Measurements from ENCODE around the gene EGF. TPM values are rescaled to one million over a fixed set of nuclear protein-coding genes. Genes with fewer than 3 reads are reported as not detected.
"Not testable (repeated sequence)": the region's sequence is repeated elsewhere in the genome, so short reads cannot be mapped to it uniquely, and the experiment has no call there.

Gene EGF
- not detected for total RNA-seq

- H3K4me1 Mint-ChIP-seq = no peaks in the 10 kb centered on the region
- no peaks in the 10 kb centered on the region for H3K36me3 Mint-ChIP-seq
- no peaks in the 10 kb centered on the region for H3K9me3 Mint-ChIP-seq (ENCODE audit: low read depth)
- no peak for ATAC-seq
- H3K27me3 Mint-ChIP-seq = peaks cover 48% of the 10 kb centered on the region
- DNase-seq = no peak
- CTCF ChIA-PET = no interaction called here
- no peak within 1 kb of the TSS for H3K4me3 Mint-ChIP-seq
- H3K27ac Mint-ChIP-seq = no peak within 1 kb of the TSS
Measured at GRCh38 chr4:109912706-109913595, at the start of gene EGF. Gene EGF (plus strand): TSS chr4:109912883. CDS start chr4:109913336, 453 bp downstream.

- CTCF ChIA-PET = interaction anchor here (1.0 kb wide), 1 partner anchor 99 kb away, joined by 3 read pairs; no protein-coding TSS in a partner anchor
- H3K4me3 Mint-ChIP-seq = no peak overlapping the region
- H3K27ac Mint-ChIP-seq = no peak overlapping the region
- DNase-seq (no peak), ATAC-seq (no peak)
- peaks cover 9% of the 10 kb centered on the region for H3K9me3 Mint-ChIP-seq (ENCODE audit: low read depth)
- H3K36me3 Mint-ChIP-seq = no peaks in the 10 kb centered on the region
- H3K4me1 Mint-ChIP-seq = no peaks in the 10 kb centered on the region
- H3K27me3 Mint-ChIP-seq = no peaks in the 10 kb centered on the region
Measured at GRCh38 chr4:109864134-109864533, 48.5 kb upstream of the EGF start.

GRCh38 chr4:109870061-109870460, 42.6 kb upstream of the EGF start:
- Mint-ChIP-seq H3K4me1 (no peaks in the 10 kb centered on the region), H3K27ac (no peak overlapping the region), H3K36me3 (no peaks in the 10 kb centered on the region), H3K9me3 (ENCODE audit: low read depth) (no peaks in the 10 kb centered on the region), H3K27me3 (no peaks in the 10 kb centered on the region), H3K4me3 (no peak overlapping the region)
- CTCF ChIA-PET = no interaction called here
- no peak for DNase-seq
- no peak for ATAC-seq

GRCh38 chr4:109872065-109872464, 40.6 kb upstream of the EGF start:
- H3K4me3 Mint-ChIP-seq = no peak overlapping the region
- CTCF ChIA-PET = no interaction called here
- DNase-seq = no peak
- H3K4me1 Mint-ChIP-seq = no peaks in the 10 kb centered on the region
- no peak overlapping the region for H3K27ac Mint-ChIP-seq
- no peaks in the 10 kb centered on the region for H3K27me3 Mint-ChIP-seq
- H3K9me3 Mint-ChIP-seq (ENCODE audit: low read depth) = no peaks in the 10 kb centered on the region
- ATAC-seq = no peak
- H3K36me3 Mint-ChIP-seq = no peaks in the 10 kb centered on the region

- no peaks in the 10 kb centered on the region for H3K4me1 Mint-ChIP-seq
- H3K36me3 Mint-ChIP-seq = no peaks in the 10 kb centered on the region
- ATAC-seq (no peak), DNase-seq (no peak)
- no peak overlapping the region for H3K4me3 Mint-ChIP-seq
- CTCF ChIA-PET = no interaction called here
- no peaks in the 10 kb centered on the region for H3K9me3 Mint-ChIP-seq (ENCODE audit: low read depth)
- H3K27ac Mint-ChIP-seq = no peak overlapping the region
- peaks cover 6% of the 10 kb centered on the region for H3K27me3 Mint-ChIP-seq
Measured at GRCh38 chr4:109872950-109873656, 39.6 kb upstream of the EGF start.

- Mint-ChIP-seq H3K36me3 (no peaks in the 10 kb centered on the region), H3K27me3 (peaks cover 7% of the 10 kb centered on the region), H3K4me3 (no peak overlapping the region), H3K9me3 (ENCODE audit: low read depth) (no peaks in the 10 kb centered on the region), H3K27ac (no peak overlapping the region), H3K4me1 (no peaks in the 10 kb centered on the region)
- DNase-seq (no peak), ATAC-seq (no peak)
- CTCF ChIA-PET = interaction anchor here (0.9 to 1.5 kb wide), 2 partner anchors 42 to 104 kb away, joined by 3 read pairs; no protein-coding TSS in a partner anchor
Measured at GRCh38 chr4:109873791-109874514, 38.7 kb upstream of the EGF start.

- Mint-ChIP-seq H3K9me3 (ENCODE audit: low read depth) (no peaks in the 10 kb centered on the region), H3K27ac (no peak overlapping the region), H3K27me3 (peaks cover 7% of the 10 kb centered on the region), H3K4me1 (no peaks in the 10 kb centered on the region), H3K4me3 (no peak overlapping the region), H3K36me3 (no peaks in the 10 kb centered on the region)
- CTCF ChIA-PET = interaction anchor here (0.9 to 1.5 kb wide), 2 partner anchors 41 to 103 kb away, joined by 3 read pairs; no protein-coding TSS in a partner anchor
- DNase-seq = no peak
- ATAC-seq = no peak
Measured at GRCh38 chr4:109875106-109875505, 37.6 kb upstream of the EGF start.

GRCh38 chr4:109875553-109875952, 37.1 kb upstream of the EGF start:
- H3K4me1 Mint-ChIP-seq; H3K4me3 Mint-ChIP-seq; H3K27ac Mint-ChIP-seq; H3K9me3 Mint-ChIP-seq (ENCODE audit: low read depth); CTCF ChIA-PET; H3K27me3 Mint-ChIP-seq; H3K36me3 Mint-ChIP-seq; DNase-seq; ATAC-seq: not testable (repeated sequence)

- no peak overlapping the region for H3K27ac Mint-ChIP-seq
- DNase-seq (no peak), ATAC-seq (no peak)
- H3K4me3 Mint-ChIP-seq = no peak overlapping the region
- H3K36me3 Mint-ChIP-seq = no peaks in the 10 kb centered on the region
- CTCF ChIA-PET = no interaction called here
- no peaks in the 10 kb centered on the region for H3K4me1 Mint-ChIP-seq
- peaks cover 10% of the 10 kb centered on the region for H3K27me3 Mint-ChIP-seq
- H3K9me3 Mint-ChIP-seq (ENCODE audit: low read depth) = no peaks in the 10 kb centered on the region
Measured at GRCh38 chr4:109876634-109877265, 35.9 kb upstream of the EGF start.

GRCh38 chr4:109877400-109877799, 35.3 kb upstream of the EGF start:
- Mint-ChIP-seq H3K27me3 (peaks cover 13% of the 10 kb centered on the region), H3K9me3 (ENCODE audit: low read depth) (no peaks in the 10 kb centered on the region), H3K4me3 (no peak overlapping the region), H3K27ac (no peak overlapping the region), H3K4me1 (no peaks in the 10 kb centered on the region), H3K36me3 (no peaks in the 10 kb centered on the region)
- ATAC-seq = no peak
- CTCF ChIA-PET = no interaction called here
- no peak for DNase-seq

- Mint-ChIP-seq H3K9me3 (ENCODE audit: low read depth) (no peaks in the 10 kb centered on the region), H3K27ac (no peak overlapping the region), H3K4me3 (no peak overlapping the region), H3K36me3 (no peaks in the 10 kb centered on the region), H3K4me1 (no peaks in the 10 kb centered on the region), H3K27me3 (peaks cover 17% of the 10 kb centered on the region)
- no peak for DNase-seq
- ATAC-seq = no peak
- CTCF ChIA-PET = no interaction called here
Measured at GRCh38 chr4:109878355-109878754, 34.3 kb upstream of the EGF start.

GRCh38 chr4:109879081-109879480, 33.6 kb upstream of the EGF start:
- Mint-ChIP-seq H3K27ac (no peak overlapping the region), H3K36me3 (no peaks in the 10 kb centered on the region), H3K9me3 (ENCODE audit: low read depth) (no peaks in the 10 kb centered on the region), H3K4me3 (no peak overlapping the region), H3K4me1 (no peaks in the 10 kb centered on the region), H3K27me3 (peaks cover 17% of the 10 kb centered on the region)
- CTCF ChIA-PET = no interaction called here
- DNase-seq (no peak), ATAC-seq (no peak)

GRCh38 chr4:109879636-109880314, 32.9 kb upstream of the EGF start:
- Mint-ChIP-seq H3K9me3 (ENCODE audit: low read depth) (no peaks in the 10 kb centered on the region), H3K4me1 (no peaks in the 10 kb centered on the region), H3K27ac (no peak overlapping the region), H3K36me3 (no peaks in the 10 kb centered on the region), H3K27me3 (peaks cover 17% of the 10 kb centered on the region), H3K4me3 (no peak overlapping the region)
- DNase-seq (no peak), ATAC-seq (no peak)
- CTCF ChIA-PET = no interaction called here

Measured in activated CD8-positive, alpha-beta memory T cell treated with anti-CD3 and anti-CD28 coated beads, Interleukin-2, amount 10 ng/mL, durations not matched to agents 7 days and 5 days (primary cell).